ENCODE measurements around the gene LRIG1. TPM values are rescaled to one million over a fixed set of nuclear protein-coding genes. Genes with fewer than 3 reads are reported as not detected.

Gene LRIG1
- total RNA-seq, 1 experiment from 2014 or later: 17.2 TPM

- no peak for DNase-seq (ENCODE audit: unreplicated experiment)
- CTCF ChIA-PET: interaction anchor here (2.3 kb wide), 1 partner anchor 77 kb away, joined by 8 read pairs; no protein-coding TSS in a partner anchor
- Mint-ChIP-seq H3K4me1 (ENCODE audit: insufficient read depth, unreplicated experiment) (peaks cover 24% of the 10 kb centered on the region), H3K27ac (ENCODE audit: low read depth, unreplicated experiment) (no peak overlapping the region), H3K4me3 (ENCODE audit: unreplicated experiment) (no peak overlapping the region), H3K36me3 (ENCODE audit: insufficient read depth, unreplicated experiment) (peaks cover 9% of the 10 kb centered on the region), H3K27me3 (ENCODE audit: insufficient read depth, unreplicated experiment) (no peaks in the 10 kb centered on the region), H3K9me3 (ENCODE audit: unreplicated experiment) (no peaks in the 10 kb centered on the region)
- BruUV-seq (replicated peaks): no TSS peak
- intact Hi-C loops (cut with micrococcal nuclease): no loop called here
- TF ChIP-seq CTCF (IDR thresholded peaks at IDR 0.05; ENCODE audit: unreplicated experiment): no peak
- POLR2A ChIA-PET: interaction anchor here (1.3 kb wide), 1 partner anchor 9 kb away, joined by 6 read pairs; no protein-coding TSS in a partner anchor
These were observed 16.5 kb downstream of the LRIG1 start for GRCh38 chr3:66484106-66484844.

DNA sequence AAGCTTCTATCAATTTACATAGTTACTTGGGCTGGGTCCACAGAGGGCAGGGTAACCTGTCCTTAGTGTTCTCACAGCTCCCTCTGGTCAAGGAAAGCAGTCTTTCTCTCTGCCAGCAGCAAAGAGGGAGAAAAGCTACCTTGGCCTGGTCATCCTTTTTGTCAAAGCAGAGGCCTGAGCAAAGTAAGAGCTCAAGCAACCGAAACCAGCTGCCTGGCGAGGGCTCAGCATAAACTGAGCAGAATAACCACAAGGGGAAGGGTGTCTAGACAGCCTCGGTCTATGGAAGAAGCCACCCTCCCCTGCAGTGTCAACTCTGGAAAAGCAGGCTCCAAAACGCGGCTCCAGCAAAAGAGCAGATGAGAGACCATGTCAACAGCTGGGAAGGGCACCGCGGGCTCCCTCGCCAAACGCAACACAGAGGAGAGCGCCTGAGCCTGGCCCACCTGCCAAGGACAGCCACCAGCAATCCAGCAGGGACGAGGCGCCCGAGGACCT is 17.4 kb downstream of the LRIG1 start:
- ChIA-PET POLR2A (interaction anchor here (1.3 kb wide), 1 partner anchor 10 kb away, joined by 6 read pairs; no protein-coding TSS in a partner anchor), CTCF (interaction anchor here (0.7 to 2.3 kb wide), 3 partner anchors 13 to 239 kb away, joined by 3 to 8 read pairs (median 4); no protein-coding TSS in a partner anchor)
- Mint-ChIP-seq H3K9me3 (ENCODE audit: unreplicated experiment) (no peaks in the 10 kb centered on the region), H3K36me3 (ENCODE audit: insufficient read depth, unreplicated experiment) (peaks cover 9% of the 10 kb centered on the region), H3K4me1 (ENCODE audit: insufficient read depth, unreplicated experiment) (peaks cover 24% of the 10 kb centered on the region), H3K4me3 (ENCODE audit: unreplicated experiment) (no peak overlapping the region), H3K27ac (ENCODE audit: low read depth, unreplicated experiment) (no peak overlapping the region), H3K27me3 (ENCODE audit: insufficient read depth, unreplicated experiment) (no peaks in the 10 kb centered on the region)
- no peak for TF ChIP-seq CTCF (IDR thresholded peaks at IDR 0.05; ENCODE audit: unreplicated experiment)
- no TSS peak for BruUV-seq (replicated peaks)
- intact Hi-C loops (cut with micrococcal nuclease): no loop called here
- DNase-seq (ENCODE audit: unreplicated experiment): no peak

GRCh38 chr3:66483006-66483405 is 17.8 kb downstream of the LRIG1 start:
- POLR2A ChIA-PET: interaction anchor here (1.3 kb wide), 1 partner anchor 10 kb away, joined by 6 read pairs; no protein-coding TSS in a partner anchor
- no peak for DNase-seq (ENCODE audit: unreplicated experiment)
- Mint-ChIP-seq H3K4me3 (ENCODE audit: unreplicated experiment) (no peak overlapping the region), H3K36me3 (ENCODE audit: insufficient read depth, unreplicated experiment) (peaks cover 9% of the 10 kb centered on the region), H3K27me3 (ENCODE audit: insufficient read depth, unreplicated experiment) (no peaks in the 10 kb centered on the region), H3K27ac (ENCODE audit: low read depth, unreplicated experiment) (no peak overlapping the region), H3K9me3 (ENCODE audit: unreplicated experiment) (no peaks in the 10 kb centered on the region), H3K4me1 (ENCODE audit: insufficient read depth, unreplicated experiment) (peaks cover 24% of the 10 kb centered on the region)
- intact Hi-C loops (cut with micrococcal nuclease): no loop called here
- TF ChIP-seq CTCF (IDR thresholded peaks at IDR 0.05; ENCODE audit: unreplicated experiment): no peak
- no TSS peak for BruUV-seq (replicated peaks)
- CTCF ChIA-PET: interaction anchor here (0.6 to 2.3 kb wide), 4 partner anchors 10 to 239 kb away, joined by 3 to 8 read pairs (median 4); no protein-coding TSS in a partner anchor

GRCh38 chr3:66482018-66482404 is 18.8 kb downstream of the LRIG1 start:
- no TSS peak for BruUV-seq (replicated peaks)

More at GRCh38 chr3:66482018-66482404, 18.8 kb downstream of the LRIG1 start:
- no peak overlapping the region for H3K27ac Mint-ChIP-seq (ENCODE audit: low read depth, unreplicated experiment)
- POLR2A ChIA-PET: interaction anchor here (1.1 kb wide), 1 partner anchor 71 kb away, joined by 3 read pairs; no protein-coding TSS in a partner anchor
- no peak for TF ChIP-seq CTCF (IDR thresholded peaks at IDR 0.05; ENCODE audit: unreplicated experiment)
- intact Hi-C loops (cut with micrococcal nuclease): no loop called here
- no peak for DNase-seq (ENCODE audit: unreplicated experiment)
- H3K4me1 Mint-ChIP-seq (ENCODE audit: insufficient read depth, unreplicated experiment): peaks cover 16% of the 10 kb centered on the region
- H3K36me3 Mint-ChIP-seq (ENCODE audit: insufficient read depth, unreplicated experiment): peaks cover 3% of the 10 kb centered on the region
- no peaks in the 10 kb centered on the region for H3K9me3 Mint-ChIP-seq (ENCODE audit: unreplicated experiment)
- H3K4me3 Mint-ChIP-seq (ENCODE audit: unreplicated experiment): no peak overlapping the region
- H3K27me3 Mint-ChIP-seq (ENCODE audit: insufficient read depth, unreplicated experiment): no peaks in the 10 kb centered on the region
- CTCF ChIA-PET: no interaction called here

All from MCF 10A (cell line).